K562 (cell line): ENCODE data around the gene TSPAN14. TPM values are rescaled to one million over a fixed set of nuclear protein-coding genes. Genes with fewer than 3 reads are reported as not detected.
A peak's percentile ranks its signal among the peaks of the same experiment; 100 is the strongest.

Experiments
- ATAC-seq: fragments of 200-7000 bp; cut with Tn5 transposase; 3 replicates; pipeline ENCODE4 v1.9.1; 2020; ENCODE audit warnings: moderate library complexity
- BruUV-seq: library from RNA; stranded (reverse); fragments of 400-500 nt; replicated peaks from 2 replicates; lab custom pipeline; 2021; lab: Mats Ljungman, UMichigan
- CTCF ChIA-PET: fragments of 300-600 bp; formaldehyde crosslinking; extraction: SDS; loops from one replicate; lab custom pipeline; 2021; ENCODE audit warnings: low intra/inter-chr PET ratio; lab: Yijun Ruan, JAX
- POLR2A ChIA-PET: fragments of 300-600, 350-650 bp; sonication (Branson Sonifier 250); formaldehyde crosslinking; extraction: SDS; loops from one replicate; lab custom pipeline; 2021; ENCODE audit warnings: antibody characterized with exemption, inconsistent platforms; lab: Yijun Ruan, JAX
- DNase-seq, 4 experiments: peaks; one replicate each; pipeline versions ENCODE4 v3.0.0 to v3.0.0-alpha.2; 2011 to 2018; ENCODE audit warnings: low spot score in 3 of 4, mixed read lengths in 3 of 4; ENCODE audit errors: extremely low read depth in 1 of 4
- FAIRE-seq: peaks from 2 replicates; lab custom pipeline; 2011; peaks lifted over from hg19 to GRCh38; lab: Jason Lieb, UNC
- H2AFZ ChIP-seq: 2 replicates; pipeline ENCODE4 v1.6.0; 2011; ENCODE audit warnings: low read depth, low read length, control low read depth, inconsistent platforms
- H3K27ac ChIP-seq: fragments of 200-600 bp; 3 replicates; pipeline ENCODE4 v1.8.0; 2011; ENCODE audit warnings: low read depth, mild to moderate bottlenecking, control low read depth, inconsistent platforms, low read length, moderate library complexity, mixed read lengths; ENCODE audit errors: extremely low read depth
- H3K27me3 ChIP-seq, 2 experiments: fragments of 300-600 bp in 1 of 2; 2 replicates in 1 of 2; 3 replicates in 1 of 2; pipeline versions ENCODE4 v1.6.0 to v1.8.0; 2011; ENCODE audit warnings: inconsistent platforms in 2 of 2, low read length in 2 of 2, mild to moderate bottlenecking in 1 of 2, mixed read lengths in 1 of 2, moderate library complexity in 1 of 2; ENCODE audit not compliant: control insufficient read depth in 2 of 2, insufficient read depth in 2 of 2
- H3K36me3 ChIP-seq: fragments of 300-600 bp; 3 replicates; pipeline ENCODE4 v1.8.0; 2011; ENCODE audit warnings: mild to moderate bottlenecking, low read length, inconsistent platforms; ENCODE audit not compliant: control insufficient read depth, insufficient read depth
- H3K4me1 ChIP-seq, 2 experiments: fragments of 200-600 bp in 1 of 2; replicated peaks in 1 of 2; 2 replicates in 1 of 2; 3 replicates in 1 of 2; pipeline versions ENCODE4 v1.5.1 to v1.8.0; 2011; ENCODE audit warnings: inconsistent platforms in 2 of 2, low read length in 2 of 2, mild to moderate bottlenecking in 1 of 2, mixed read lengths in 1 of 2, moderate library complexity in 1 of 2; ENCODE audit not compliant: control insufficient read depth in 2 of 2, insufficient read depth in 2 of 2
- H3K4me2 ChIP-seq: 2 replicates; pipeline ENCODE4 v1.6.1; 2011; ENCODE audit warnings: low read length, control low read depth, inconsistent platforms, mixed read lengths; ENCODE audit not compliant: insufficient read depth
- H3K4me3 ChIP-seq: fragments of 200-600 bp; sonication (generic), shearing (Covaris generic); 2 replicates; pipeline ENCODE4 v1.5.1; 2016; ENCODE audit warnings: control low read depth, inconsistent platforms
- H3K79me2 ChIP-seq: fragments of 200-600 bp; 3 replicates; pipeline ENCODE4 v1.8.0; 2011; ENCODE audit warnings: low read length, inconsistent platforms; ENCODE audit not compliant: control insufficient read depth, insufficient read depth
- H3K9ac ChIP-seq, 2 experiments: 2 replicates each; pipeline versions ENCODE4 v1.6.0 to v1.6.1; 2011; ENCODE audit warnings: low read depth in 2 of 2, low read length in 2 of 2, control low read depth in 1 of 2, inconsistent platforms in 1 of 2, mild to moderate bottlenecking in 1 of 2, mixed read lengths in 1 of 2; ENCODE audit not compliant: insufficient read depth in 1 of 2
- H3K9me1 ChIP-seq: one replicate; pipeline ENCODE4 v1.6.0; 2011; ENCODE audit warnings: inconsistent platforms, mild to moderate bottlenecking, low read length, moderate library complexity; ENCODE audit not compliant: control insufficient read depth, insufficient read depth
- H3K9me3 ChIP-seq: replicated peaks from 2 replicates; pipeline ENCODE4 v1.5.1; 2011; ENCODE audit warnings: low read depth, low read length, inconsistent platforms; ENCODE audit not compliant: control insufficient read depth, insufficient read depth
- H4K20me1 ChIP-seq: replicated peaks from 2 replicates; pipeline ENCODE4 v1.6.1; 2011; ENCODE audit warnings: low read length, inconsistent platforms, mixed read lengths; ENCODE audit not compliant: control insufficient read depth, insufficient read depth
- PRDM10 ChIP-seq: fragments of 450-650 bp; IDR thresholded peaks from 2 replicates; pipeline ENCODE4 v1.6.1; 2018; ENCODE audit not compliant: partially characterized antibody
- ZC3H11A ChIP-seq: IDR thresholded peaks from 2 replicates; pipeline ENCODE4 v1.6.1; 2012; ENCODE audit warnings: low read depth, low read length, improper control_type of control experiment
- ZNF395 ChIP-seq: fragments of 200-800 bp; sonication (Bioruptor generic); IDR thresholded peaks from 2 replicates; pipeline ENCODE4 v1.6.1; 2017; ENCODE audit warnings: missing genetic modification characterization, missing compliant biosample characterization
- ZNF740 ChIP-seq, 3 experiments: fragments of 200-800 bp in 1 of 3; sonication (Bioruptor generic) in 1 of 3; sonication (generic) in 1 of 3; formaldehyde crosslinking in 1 of 3; IDR thresholded peaks; 2 replicates each; pipeline versions ENCODE4 v1.6.1 to v1.8.0; 2016 to 2022; ENCODE audit warnings: mild to moderate bottlenecking in 2 of 3, missing compliant biosample characterization in 2 of 3, missing genetic modification characterization in 2 of 3, missing genetic modification reagents in 1 of 3
- WGBS: fragments of 100-300 bp; shearing (Covaris generic); methylation state at CpG from one replicate; pipeline ENCODE4 v1.1.6; 2016; ENCODE audit warnings: low coverage, mixed read lengths; ENCODE audit not compliant: insufficient coverage; ENCODE audit errors: missing lambda C conversion rate; 5-methylcytosine and 5-hydroxymethylcytosine counted together
- in situ Hi-C: fragments of 300-500 bp; cut with MboI; formaldehyde crosslinking; loops from 4 replicates; pipeline ENCODE4 v1.15.0; 2018; ENCODE audit warnings: inconsistent platforms, mixed read lengths
- intact Hi-C: fragments of 100-400 bp; cut with micrococcal nuclease; formaldehyde crosslinking; loops from 2 replicates; pipeline ENCODE4 v1.14.2; 2022
- polyA plus RNA-seq, 8 experiments: library from polyadenylated mRNA; depleted of rRNA in 4 of 8; stranded (reverse) in 5 of 8; unstranded in 3 of 8; fragments of >200 nt; fragmentation: Nextera tagmentation in 2 of 8; fragmentation: Illumina TruSeq in 1 of 8; extraction: Ambion mirVana in 2 of 8; extraction: Trizol in 1 of 8; gene quantifications; 2 replicates each; pipeline versions ENCODE4 v1.2.1 to v1.2.3, GENCODE V29; 2011 to 2014; ENCODE audit warnings: inconsistent platforms in 1 of 8, missing spikeins in 1 of 8
- total RNA-seq, 7 experiments: library from RNA; depleted of rRNA in 6 of 7; stranded (reverse); fragments of >200 nt in 6 of 7; fragmentation: Illumina TruSeq in 2 of 7; extraction: Trizol in 2 of 7; gene quantifications; 2 replicates each; pipeline versions ENCODE4 v1.2.1 to v1.2.3, GENCODE V29; 2011 to 2021; ENCODE audit warnings: low replicate concordance in 1 of 7

Gene TSPAN14
- total and polyA plus RNA-seq, 9 of the 15 experiments (the other 6 are each of a cell fraction or from before 2014, with no cell fraction given): 5.8 to 92.9 (median 23.3) TPM

GRCh38 chr10:80455461-80456349 lies 1.6 kb downstream of the TSPAN14 start:
- H3K9me3 ChIP-seq: no peaks in the 10 kb centered on the region
- H3K79me2 ChIP-seq: peaks cover 64% of the 10 kb centered on the region
- peaks cover 50 to 64% of the 10 kb centered on the region in 2 experiments for H3K4me1 ChIP-seq
- 52% methylated on average over 13 of the region's 13 CpGs for WGBS
- intact Hi-C loops: no loop called here
- no peaks in the 10 kb centered on the region for H3K27me3 ChIP-seq
- peaks cover 23% of the 10 kb centered on the region for H4K20me1 ChIP-seq
- TF ChIP-seq PRDM10 (peak; percentile 65), ZNF395 (CRISPR knock-in tag) (no peak), ZNF740 (CRISPR knock-in tag; IDR thresholded peaks at IDR 0.05) (no peak), ZNF740 (tag; IDR thresholded peaks at IDR 0.05) (0 out of 4 replicates have a peak, but pooled peaks of 1 of the 2 experiments have one; percentile 36), ZC3H11A (no peak)
- TSS peak; percentile 71 for BruUV-seq
- H3K9me1 ChIP-seq: peaks cover 6% of the 10 kb centered on the region
- H3K4me2 ChIP-seq: peak overlapping the region; percentile 80
- ATAC-seq (no peak), FAIRE-seq (no peak), DNase-seq (no peak)
- H3K36me3 ChIP-seq: peaks cover 25% of the 10 kb centered on the region
- ChIA-PET CTCF (no interaction called here), POLR2A (interaction anchor here (0.6 to 1.8 kb wide), 2 partner anchors 49 to 336 kb away, joined by 3 to 8 read pairs; no protein-coding TSS in a partner anchor)
- H3K4me3 ChIP-seq: peak overlapping the region; percentile 81
- H3K27ac ChIP-seq: peak overlapping the region; percentile 78
- H3K9ac ChIP-seq: peak overlapping the region; percentile 80 to 92
- in situ Hi-C loops: no loop called here
- no peak overlapping the region for H2AFZ ChIP-seq
